Muscle layer of colon (tissue), 2 donors: ENCODE results near the gene CBARP.

Experiments used
- H3K27ac ChIP-seq: one replicate; pipeline ENCODE4 v1.7.0; 2013; ENCODE audit warnings: low read depth, mild to moderate bottlenecking, low read length, moderate library complexity
- H3K27me3 ChIP-seq, 2 donors: one replicate each; pipeline ENCODE4 v1.7.0; 2013; ENCODE audit warnings: low read length in 2 of 2, mild to moderate bottlenecking in 2 of 2; ENCODE audit not compliant: insufficient read depth in 2 of 2, control insufficient read depth in 1 of 2
- H3K36me3 ChIP-seq: one replicate; pipeline ENCODE4 v1.7.0; 2013; ENCODE audit warnings: mild to moderate bottlenecking, low read length; ENCODE audit not compliant: insufficient read depth
- H3K4me1 ChIP-seq: one replicate; pipeline ENCODE4 v1.7.0; 2013; ENCODE audit warnings: mild to moderate bottlenecking, low read length; ENCODE audit not compliant: insufficient read depth
- H3K4me3 ChIP-seq, 2 donors: one replicate each; pipeline ENCODE4 v1.7.0; 2013; ENCODE audit warnings: low read length in 2 of 2, low read depth in 1 of 2, mild to moderate bottlenecking in 1 of 2, moderate library complexity in 1 of 2
- H3K9ac ChIP-seq: one replicate; pipeline ENCODE4 v1.7.0; 2013; ENCODE audit warnings: low read length
- H3K9me3 ChIP-seq: one replicate; pipeline ENCODE4 v1.7.0; 2013; ENCODE audit warnings: mild to moderate bottlenecking, low read length
- donor health status: abdominal sarcoma.
- donor health status: Adenocarcinoma of cecum.

CBARP gene

GRCh38 chr19:1238369-1239303, 831 bp upstream of the CBARP start:
- Histone ChIP-seq H3K4me1 (peaks cover 27% of the 10 kb centered on the region), H3K9ac (no peak overlapping the region), H3K36me3 (peaks cover under 1% of the 10 kb centered on the region), H3K27ac (peak overlapping the region; percentile 71), H3K27me3 (peaks cover 0 to 8% of the 10 kb centered on the region in 2 donors), H3K4me3 (peak overlapping the region; percentile 6 to 14), H3K9me3 (no peaks in the 10 kb centered on the region)

GRCh38 chr19:1237027-1237659, 662 bp downstream of the CBARP start:
- peaks cover 24% of the 10 kb centered on the region for H3K4me1 ChIP-seq
- H3K4me3 ChIP-seq, result peak overlapping the region; percentile 53 to 54
- no peaks in the 10 kb centered on the region for H3K9me3 ChIP-seq
- H3K9ac ChIP-seq, result no peak overlapping the region
- H3K27ac ChIP-seq, result no peak overlapping the region
- H3K36me3 ChIP-seq, result no peaks in the 10 kb centered on the region
- peaks cover 0 to 8% of the 10 kb centered on the region in 2 donors for H3K27me3 ChIP-seq

- peaks cover 25% of the 10 kb centered on the region for H3K4me1 ChIP-seq
- H3K4me3 ChIP-seq, result no peak overlapping the region
- H3K27ac ChIP-seq, result no peak overlapping the region
- H3K27me3 ChIP-seq, result peaks cover 0 to 8% of the 10 kb centered on the region in 2 donors
- H3K9me3 ChIP-seq, result no peaks in the 10 kb centered on the region
- no peak overlapping the region for H3K9ac ChIP-seq
- H3K36me3 ChIP-seq, result no peaks in the 10 kb centered on the region
Observed at GRCh38 chr19:1236576-1236975, 1.2 kb downstream of the CBARP start.

- Histone ChIP-seq H3K9me3 (no peaks in the 10 kb centered on the region), H3K36me3 (no peaks in the 10 kb centered on the region), H3K27me3 (peaks cover 0 to 8% of the 10 kb centered on the region in 2 donors), H3K27ac (no peak overlapping the region), H3K9ac (no peak overlapping the region), H3K4me1 (peaks cover 20% of the 10 kb centered on the region), H3K4me3 (no peak overlapping the region)
Observed at GRCh38 chr19:1235625-1236538, 1.9 kb downstream of the CBARP start.

GRCh38 chr19:1234955-1235380, 2.8 kb downstream of the CBARP start:
- no peak overlapping the region for H3K9ac ChIP-seq
- H3K27ac ChIP-seq, result no peak overlapping the region
- H3K36me3 ChIP-seq, result no peaks in the 10 kb centered on the region
- H3K4me3 ChIP-seq, result no peak overlapping the region
- peaks cover 18% of the 10 kb centered on the region for H3K4me1 ChIP-seq
- H3K9me3 ChIP-seq, result no peaks in the 10 kb centered on the region
- peaks cover 0 to 8% of the 10 kb centered on the region in 2 donors for H3K27me3 ChIP-seq

- H3K4me3 ChIP-seq, result no peak overlapping the region
- no peak overlapping the region for H3K27ac ChIP-seq
- peaks cover 0 to 8% of the 10 kb centered on the region in 2 donors for H3K27me3 ChIP-seq
- no peaks in the 10 kb centered on the region for H3K9me3 ChIP-seq
- H3K36me3 ChIP-seq, result no peaks in the 10 kb centered on the region
- peaks cover 18% of the 10 kb centered on the region for H3K4me1 ChIP-seq
- no peak overlapping the region for H3K9ac ChIP-seq
Observed at GRCh38 chr19:1234051-1234954, 3.5 kb downstream of the CBARP start.

- no peaks in the 10 kb centered on the region for H3K9me3 ChIP-seq
- H3K9ac ChIP-seq, result no peak overlapping the region
Observed at GRCh38 chr19:1233115-1233667, 4.6 kb downstream of the CBARP start.

GRCh38 chr19:1232652-1233072, 5.1 kb downstream of the CBARP start:
- Histone ChIP-seq H3K36me3 (no peaks in the 10 kb centered on the region), H3K27ac (no peak overlapping the region), H3K9me3 (no peaks in the 10 kb centered on the region), H3K4me1 (peaks cover 13% of the 10 kb centered on the region), H3K27me3 (peaks cover 0 to 8% of the 10 kb centered on the region in 2 donors), H3K4me3 (no peak overlapping the region), H3K9ac (no peak overlapping the region)

More at GRCh38 chr19:1233115-1233667, 4.6 kb downstream of the CBARP start:
- Histone ChIP-seq H3K27ac (no peak overlapping the region), H3K27me3 (peaks cover 0 to 8% of the 10 kb centered on the region in 2 donors), H3K4me3 (no peak overlapping the region), H3K36me3 (no peaks in the 10 kb centered on the region), H3K4me1 (peaks cover 15% of the 10 kb centered on the region)

- Histone ChIP-seq H3K4me3 (no peak overlapping the region), H3K27ac (no peak overlapping the region), H3K9me3 (no peaks in the 10 kb centered on the region), H3K4me1 (peaks cover 13% of the 10 kb centered on the region), H3K27me3 (peaks cover 0 to 8% of the 10 kb centered on the region in 2 donors), H3K9ac (no peak overlapping the region), H3K36me3 (no peaks in the 10 kb centered on the region)
Observed at GRCh38 chr19:1231729-1232637, 5.8 kb downstream of the CBARP start.
